CD4-positive, alpha-beta T cell treated with Interleukin-15 for 1 hour (primary cell): Measurements from ENCODE around the gene PSMD12.
"Not testable (repeated sequence)": the region's sequence is repeated elsewhere in the genome, so short reads cannot be mapped to it uniquely, and the experiment has no call there.

ENCODE experiments used
- DNase-seq: peaks from one replicate; pipeline ENCODE4 v3.0.0-alpha.2; 2020

Gene PSMD12

DNA sequence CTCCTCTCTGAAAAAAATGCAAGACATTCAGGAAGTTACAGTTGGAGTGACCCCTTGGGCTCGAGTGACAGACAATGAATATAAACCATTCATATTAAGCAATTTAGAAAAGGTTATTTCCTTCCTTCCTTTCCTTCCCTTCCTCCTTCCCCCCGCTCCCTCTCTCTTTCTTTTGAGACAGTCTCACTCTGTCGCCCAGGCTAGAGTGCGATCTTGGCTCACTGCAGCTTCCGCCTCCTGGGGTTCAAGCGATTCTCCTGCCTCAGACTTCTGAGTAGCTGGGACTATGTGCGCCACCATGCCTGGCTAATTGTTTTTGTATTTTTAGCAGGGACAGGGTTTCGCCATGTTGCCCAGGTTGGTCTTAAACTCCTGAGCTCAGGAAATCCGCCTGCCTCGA is 13.2 kb downstream of the PSMD12 start:
- no peak for DNase-seq

DNA sequence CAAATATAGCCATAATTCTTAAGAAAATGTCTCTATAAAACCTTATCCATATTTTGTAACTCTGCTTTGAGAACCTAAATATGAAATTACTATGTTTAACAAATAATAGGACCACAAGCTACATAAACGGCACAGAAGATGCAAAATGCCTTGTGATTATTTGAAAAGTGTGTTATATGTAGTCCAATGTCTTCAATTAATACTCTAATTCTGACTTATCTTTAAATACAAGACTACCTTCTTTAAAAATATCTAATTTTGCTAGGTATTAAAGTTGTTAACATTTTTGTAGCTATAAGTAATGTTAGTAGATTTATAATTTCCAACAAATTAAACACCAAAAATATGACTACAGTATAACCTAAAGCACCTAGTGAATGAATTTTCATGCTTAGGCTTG is 17.0 kb downstream of the PSMD12 start:
- DNase-seq: no peak

- no peak for DNase-seq
Measured at GRCh38 chr17:67347826-67348225, 18.6 kb downstream of the PSMD12 start.

DNA sequence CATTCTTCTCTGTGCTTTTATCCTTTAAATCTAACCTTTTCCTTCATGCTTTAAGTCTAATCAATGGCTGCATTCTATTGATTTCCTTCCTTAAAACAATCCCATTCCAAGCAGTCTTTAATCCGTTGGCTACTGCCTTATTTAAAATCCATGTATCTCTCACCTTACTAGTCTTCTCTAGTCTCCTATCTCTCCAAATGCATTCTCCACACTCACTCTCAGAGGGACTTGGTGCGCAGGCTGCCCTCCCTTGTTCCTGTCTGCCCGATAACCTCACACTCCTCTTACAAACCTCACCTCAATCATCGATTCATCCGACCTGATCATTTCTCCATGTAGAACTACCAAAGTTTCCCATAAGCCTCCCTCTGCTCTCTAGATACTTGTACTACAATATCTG is 23.1 kb downstream of the PSMD12 start:
- DNase-seq: no peak

DNA sequence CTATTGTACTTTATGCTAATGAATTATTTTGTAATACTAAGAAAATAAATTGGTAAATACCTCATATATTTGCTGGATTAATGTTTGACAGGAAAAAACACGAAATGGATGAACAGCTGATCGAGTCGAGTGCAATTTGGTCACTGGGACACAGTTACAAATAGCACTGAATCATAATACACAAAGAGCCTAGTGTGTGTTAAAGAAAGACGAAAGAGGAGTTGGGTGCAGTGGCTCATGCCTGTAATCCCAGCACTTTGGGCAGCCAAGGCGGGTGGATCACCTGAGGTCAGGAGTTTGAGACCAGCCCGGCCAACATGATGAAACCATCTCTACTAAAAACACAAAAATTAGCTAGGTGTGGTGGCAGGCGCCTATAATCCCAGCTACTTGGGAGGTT is 28.0 kb downstream of the PSMD12 start:
- not testable (repeated sequence) for DNase-seq

- no peak for DNase-seq
Measured at GRCh38 chr17:67336859-67337258, 29.5 kb downstream of the PSMD12 start.

GRCh38 chr17:67335245-67335835 is 31.0 kb downstream of the PSMD12 start:
- DNase-seq: no peak

- DNase-seq: not testable (repeated sequence)
Measured at GRCh38 chr17:67332162-67332508, 34.2 kb downstream of the PSMD12 start.

GRCh38 chr17:67331381-67332161 is 34.8 kb downstream of the PSMD12 start:
- DNase-seq: not testable (repeated sequence)

DNA sequence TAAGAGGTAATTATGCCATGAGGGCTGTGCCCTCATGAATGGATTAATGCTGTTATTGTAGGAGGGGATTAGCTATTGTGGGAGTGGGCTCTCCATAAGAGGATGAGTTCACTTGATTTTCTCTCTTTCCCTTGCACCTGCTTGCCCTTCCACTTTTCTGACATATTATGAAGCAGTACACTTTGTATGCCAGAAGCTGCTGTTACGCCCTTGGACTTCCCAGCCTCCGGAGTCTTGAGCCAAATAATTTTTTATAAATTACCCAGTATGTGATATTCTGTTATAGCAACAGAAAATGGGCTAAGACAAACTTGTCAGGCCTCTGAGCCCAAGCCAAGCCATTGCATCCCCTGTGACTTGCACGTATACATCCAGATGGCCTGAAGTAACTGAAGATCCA is 38.4 kb downstream of the PSMD12 start:
- no peak for DNase-seq

DNA sequence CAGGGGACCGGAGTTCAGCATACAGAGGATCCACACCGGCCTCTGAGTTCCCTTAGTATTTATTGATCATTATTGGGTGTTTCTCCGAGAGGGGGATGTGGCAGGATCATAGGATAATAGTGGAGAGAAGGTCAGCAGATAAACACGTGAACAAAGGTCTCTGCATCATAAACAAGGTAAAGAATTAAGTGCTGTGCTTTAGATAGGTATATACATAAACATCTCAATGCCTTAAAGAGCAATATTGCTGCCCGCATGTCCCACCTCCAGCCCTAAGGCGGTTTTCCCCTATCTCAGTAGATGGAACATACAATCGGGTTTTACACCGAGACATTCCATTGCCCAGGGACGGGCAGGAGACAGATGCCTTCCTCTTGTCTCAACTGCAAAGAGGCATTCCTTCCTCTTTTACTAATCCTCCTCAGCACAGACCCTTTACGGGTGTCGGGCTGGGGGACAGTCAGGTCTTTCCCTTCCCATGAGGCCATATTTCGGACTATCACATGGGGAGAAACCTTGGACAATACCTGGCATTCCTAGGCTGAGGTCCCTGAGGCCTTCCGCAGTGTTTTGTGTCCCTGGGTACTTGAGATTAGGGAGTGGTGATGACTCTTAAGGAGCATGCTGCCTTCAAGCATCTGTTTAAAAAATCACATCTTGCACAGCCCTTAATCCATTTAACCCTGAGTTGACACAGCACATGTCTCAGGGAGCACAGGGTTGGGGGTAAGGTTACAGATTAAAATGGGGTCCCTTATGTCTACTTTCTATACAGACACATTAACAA is 39.2 kb downstream of the PSMD12 start:
- DNase-seq: not testable (repeated sequence)

DNA sequence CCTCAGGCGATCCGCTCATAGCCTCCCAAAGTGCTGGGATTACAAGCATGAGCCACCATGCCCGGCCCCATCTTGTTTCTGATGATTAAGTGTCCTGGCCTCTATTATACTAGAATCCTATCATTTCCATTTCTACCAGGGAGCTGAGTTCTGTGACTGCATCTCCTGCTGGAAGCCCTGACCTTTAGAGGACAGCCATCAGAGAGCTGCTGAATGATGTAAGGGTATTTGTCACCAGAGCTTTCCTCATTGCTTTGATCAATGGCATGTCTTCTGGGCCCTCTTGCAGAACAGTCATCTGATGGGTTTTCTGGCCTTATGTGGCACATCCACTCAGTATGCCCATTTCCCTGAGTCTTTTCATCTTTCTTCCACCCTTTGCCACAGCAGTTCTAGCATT is 39.9 kb downstream of the PSMD12 start:
- no peak for DNase-seq

- no peak for DNase-seq
Measured at GRCh38 chr17:67324330-67324729, 42.0 kb downstream of the PSMD12 start.

DNA sequence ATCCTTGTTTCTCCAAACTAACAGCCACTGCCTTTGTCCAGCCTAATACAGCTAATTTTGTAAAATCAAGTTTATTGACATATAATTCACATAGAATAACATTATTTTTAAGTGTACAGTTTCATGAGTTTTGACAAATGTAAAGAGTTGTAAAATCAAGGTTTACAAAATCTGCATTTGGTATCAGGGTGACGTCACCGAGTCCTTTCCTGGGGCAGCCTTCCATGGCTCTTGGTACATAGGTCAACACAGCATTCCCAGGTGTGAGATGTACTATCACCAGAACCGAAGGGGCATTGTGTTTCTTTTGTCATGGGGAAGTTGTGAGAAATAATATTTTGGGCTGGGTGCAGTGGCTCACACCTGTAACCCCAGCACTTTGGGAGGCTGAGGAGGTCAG is 42.9 kb downstream of the PSMD12 start:
- DNase-seq: no peak

- no peak for DNase-seq
Measured at GRCh38 chr17:67322042-67322787, 44.2 kb downstream of the PSMD12 start.

- not testable (repeated sequence) for DNase-seq
Measured at GRCh38 chr17:67321486-67321885, 44.9 kb downstream of the PSMD12 start.

DNA sequence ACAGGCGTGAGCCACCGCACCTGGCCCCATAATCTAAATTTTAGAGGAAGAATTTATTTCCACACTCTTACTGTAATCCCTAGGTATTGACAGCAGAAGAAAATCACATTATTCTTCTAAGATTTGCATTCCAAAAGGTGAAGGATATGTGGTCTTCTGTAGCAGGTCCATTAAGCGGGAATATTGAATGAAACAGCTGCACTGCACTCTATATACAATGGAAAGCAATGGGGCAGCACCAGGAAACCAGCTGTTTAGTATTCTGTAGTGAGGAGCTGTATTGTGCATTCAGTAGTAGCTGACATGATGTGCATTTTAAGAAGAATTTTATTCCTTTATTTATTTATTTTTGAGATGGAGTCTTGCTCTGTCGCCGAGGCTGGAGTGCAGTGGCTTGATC is 49.6 kb downstream of the PSMD12 start:
- no peak for DNase-seq

- no peak for DNase-seq
Measured at GRCh38 chr17:67315865-67316264, 50.5 kb downstream of the PSMD12 start.

DNA sequence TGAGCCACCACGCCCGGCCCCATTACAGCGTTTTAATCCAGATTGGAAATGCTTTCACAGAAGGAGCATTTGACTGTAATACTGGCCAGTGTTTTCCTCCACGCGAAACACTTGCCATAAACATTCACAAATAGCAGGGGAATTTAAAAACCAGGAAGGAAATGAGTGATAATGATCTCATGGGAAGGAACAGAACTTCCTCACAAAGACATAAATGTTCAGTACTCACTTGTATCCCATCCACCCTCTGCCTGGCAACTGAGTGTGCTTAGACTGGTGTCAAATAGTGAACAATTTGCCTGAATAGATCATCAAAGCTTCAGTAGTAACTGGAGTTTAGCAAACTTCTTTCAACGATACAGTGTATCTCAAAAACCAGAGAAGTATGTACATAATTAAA is 54.1 kb downstream of the PSMD12 start:
- DNase-seq: no peak

- DNase-seq: no peak
Measured at GRCh38 chr17:67311575-67311974, 54.8 kb downstream of the PSMD12 start.

GRCh38 chr17:67310406-67310805 is 56.0 kb downstream of the PSMD12 start:
- DNase-seq: no peak

DNA sequence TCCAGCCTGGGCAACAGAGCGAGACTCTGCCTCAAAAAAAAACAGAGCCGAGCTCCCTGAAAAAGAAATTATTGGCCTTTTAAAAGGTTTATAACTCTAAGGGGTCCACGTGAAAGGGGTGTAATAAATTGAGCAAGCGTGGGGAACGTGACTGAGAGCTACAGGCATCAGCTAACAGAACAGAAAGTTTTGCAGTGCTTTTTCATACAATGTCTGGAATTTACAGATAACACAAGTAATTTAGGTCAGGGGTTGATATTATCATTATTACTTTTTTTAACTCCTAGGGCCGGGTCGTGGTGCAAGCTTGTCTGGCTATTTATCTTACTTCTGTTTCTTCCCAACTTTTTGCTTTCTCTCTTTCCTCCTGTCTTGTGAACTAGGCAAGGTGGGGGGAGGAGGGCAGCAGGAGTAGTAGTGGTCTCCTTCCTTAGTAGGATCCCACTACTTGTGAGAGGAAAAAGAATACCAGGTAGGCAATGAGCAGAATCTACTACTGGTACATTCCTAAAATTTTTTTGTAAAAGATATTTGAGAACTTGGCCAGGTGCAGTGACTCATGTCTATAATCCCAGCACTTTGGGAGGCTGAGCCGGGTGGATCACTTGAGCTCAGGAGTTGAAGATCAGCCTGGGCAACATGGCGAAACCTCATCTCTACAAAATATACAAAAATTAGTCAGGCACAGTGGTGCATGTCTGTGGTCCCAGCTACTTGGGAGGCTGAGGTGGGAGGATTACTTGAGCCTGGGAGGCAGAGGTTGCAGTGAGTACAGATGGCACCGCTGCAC is 60.7 kb downstream of the PSMD12 start:
- not testable (repeated sequence) for DNase-seq
